ENCODE measurements around the gene CYTH1.
A peak's percentile ranks its signal among the peaks of the same experiment; 100 is the strongest.

The CYTH1 gene

GRCh38 chr17:78669975-78670518, 112.0 kb downstream of the CYTH1 start:
- peak in 1 of 42 donors; percentile 19 for DNase-seq
- intact Hi-C loops (cut with DNase I): no loop called here

DNA sequence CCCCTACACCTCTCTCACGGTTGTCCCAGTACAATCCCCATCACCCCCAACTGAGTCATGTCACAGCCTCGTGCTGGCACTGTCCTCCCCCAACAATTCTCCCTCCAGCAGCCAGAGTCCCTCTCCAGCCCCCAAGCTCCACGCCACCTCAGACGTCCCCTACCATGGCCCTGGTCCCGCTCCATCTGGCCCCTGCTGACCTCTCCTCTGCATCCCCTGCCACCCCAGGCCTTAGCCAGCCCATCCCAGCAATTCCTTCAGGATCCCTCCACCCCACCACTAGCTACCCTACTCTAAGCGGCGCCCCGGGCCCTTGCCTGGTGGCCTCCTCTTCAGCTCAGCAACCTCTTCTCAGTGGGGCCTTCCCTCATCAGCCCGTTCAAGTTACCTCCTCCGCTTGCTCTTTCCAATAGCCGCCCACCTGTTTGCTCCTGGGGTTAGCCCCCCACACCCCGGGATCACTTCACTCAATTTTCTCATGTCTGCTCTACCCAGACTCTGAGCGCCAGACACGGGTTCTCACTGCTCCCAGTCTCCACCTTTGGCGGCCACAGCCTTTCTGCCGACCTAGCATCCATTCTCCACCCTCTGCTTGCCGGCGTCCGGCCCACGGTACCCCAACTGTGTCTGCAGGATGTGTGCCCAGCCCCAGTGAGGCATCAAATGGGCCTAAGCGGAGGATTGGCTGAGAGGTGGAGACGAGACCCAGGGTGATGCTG, 112.7 kb downstream of the CYTH1 start:
- intact Hi-C loops (cut with DNase I): no loop called here
- DNase-seq: peak in 1 of 42 donors; percentile 11

- DNase-seq: peak in 1 of 42 donors; percentile 8
- intact Hi-C loops (cut with DNase I): no loop called here
Measured at GRCh38 chr17:78668847-78669246, 113.2 kb downstream of the CYTH1 start.

DNA sequence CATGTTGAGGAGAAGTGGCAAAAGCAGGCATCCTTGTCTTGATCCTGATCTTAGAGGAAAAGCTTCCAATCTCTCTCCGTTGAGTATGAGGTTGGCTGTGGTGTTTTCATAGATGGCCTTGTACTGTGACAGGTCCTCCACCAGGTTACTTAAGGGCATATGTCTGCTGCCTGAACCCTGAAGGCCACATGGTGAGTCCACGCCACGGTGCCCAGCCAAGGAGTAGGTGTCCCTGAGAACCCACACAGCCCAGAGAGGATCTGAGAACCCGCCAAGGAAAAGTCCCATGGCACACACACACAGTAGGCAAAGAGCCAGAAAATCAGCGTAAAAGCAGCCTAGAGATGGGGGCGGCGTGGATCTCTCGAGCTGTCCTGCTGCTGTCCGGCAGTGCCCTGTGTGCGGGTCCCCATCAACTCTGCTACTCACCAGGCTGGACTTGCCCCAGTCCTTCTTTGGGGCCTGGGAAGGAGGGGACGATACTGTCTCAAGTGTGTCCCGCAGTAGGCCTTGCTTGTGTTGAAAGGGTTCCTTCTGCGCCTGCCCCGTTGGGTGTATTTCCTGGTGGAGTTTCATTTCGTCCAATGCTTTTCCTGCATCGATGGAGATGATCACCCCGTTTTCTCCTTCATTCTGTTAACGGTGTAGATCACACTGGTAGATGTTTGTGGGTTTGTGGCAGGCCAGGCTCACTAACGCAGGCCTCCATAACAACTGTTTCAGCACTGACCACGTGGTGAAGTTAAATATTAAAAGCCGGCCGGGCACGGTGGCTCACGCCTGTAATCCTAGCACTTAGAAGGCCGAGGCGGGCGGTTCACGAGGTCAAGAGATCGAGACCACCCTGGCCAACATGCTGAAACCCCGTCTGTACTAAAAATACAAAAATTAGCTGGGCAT, 114.1 kb downstream of the CYTH1 start:
- peak in 2 of 42 donors; percentile 5 to 11 for DNase-seq
- intact Hi-C loops (cut with DNase I): no loop called here

DNA sequence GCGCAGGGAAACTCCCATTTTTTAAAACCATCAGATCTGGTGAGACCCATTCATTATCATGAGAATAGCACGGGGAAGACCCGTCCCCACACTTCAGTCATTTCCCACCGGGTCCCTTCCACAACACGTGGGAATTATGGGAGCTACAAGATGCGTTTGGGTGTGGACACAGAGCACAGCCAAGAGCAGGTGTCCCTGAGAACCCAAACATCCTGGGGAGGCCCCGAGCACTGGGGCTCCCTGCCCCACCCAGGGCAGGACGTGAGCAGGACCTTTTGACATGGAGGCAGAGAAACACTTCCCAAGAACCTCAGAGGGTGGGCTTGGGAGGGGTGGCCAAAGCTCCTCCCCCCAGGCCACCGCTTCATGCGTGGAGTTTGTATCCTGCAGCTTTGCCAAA, 115.0 kb downstream of the CYTH1 start:
- intact Hi-C loops (cut with DNase I): no loop called here
- peak in 3 of 42 donors; percentile 7 to 33 (median 31) for DNase-seq

DNA sequence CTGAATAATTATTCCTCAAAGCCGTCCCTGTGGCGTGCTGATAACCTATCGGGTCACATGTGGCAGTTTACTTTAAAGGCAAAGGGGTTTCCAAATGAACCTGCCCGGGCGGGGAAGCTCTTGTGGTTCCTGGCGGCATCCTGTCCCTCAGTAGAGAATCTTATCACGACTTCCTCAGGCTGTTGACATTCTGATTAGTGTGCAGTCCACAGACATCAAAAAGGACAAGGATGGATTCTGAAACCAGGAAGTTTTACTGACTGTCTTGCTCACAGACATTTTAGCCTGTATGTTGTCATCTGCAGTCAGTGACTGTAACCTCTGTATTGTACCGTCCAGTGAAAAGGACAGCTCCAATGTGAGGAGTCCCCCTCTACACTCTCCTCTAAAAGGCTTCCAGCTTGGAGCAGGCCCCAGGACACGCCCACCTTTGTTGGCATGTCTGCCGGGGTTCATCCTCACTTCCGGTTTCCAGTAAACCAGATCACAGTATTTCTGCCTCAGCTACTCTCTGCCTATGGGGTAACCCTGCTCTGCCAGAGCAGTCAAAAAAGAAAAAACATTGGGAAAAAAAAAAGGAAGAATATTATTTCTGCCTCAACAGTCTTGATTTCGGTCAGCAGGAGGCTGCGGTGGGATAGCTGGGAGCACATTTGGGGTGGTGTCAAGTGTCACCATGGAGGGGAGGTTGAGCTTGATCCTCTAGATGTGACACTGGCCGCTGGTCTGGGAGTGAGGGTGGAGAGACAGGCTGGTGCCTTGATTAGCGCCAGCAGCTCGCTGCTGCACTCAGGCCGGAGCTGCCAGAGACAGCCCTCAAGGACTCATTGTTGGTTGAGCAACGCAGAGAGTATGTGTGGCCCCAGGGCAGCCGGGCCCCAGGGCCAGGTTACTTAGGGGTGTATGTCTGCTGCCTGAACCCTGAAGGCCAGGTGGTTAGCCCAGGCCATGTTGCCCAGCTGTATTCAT, 115.8 kb downstream of the CYTH1 start:
- peak in 5 of 42 donors; percentile 14 to 49 (median 33) for DNase-seq
- intact Hi-C loops (cut with DNase I): no loop called here

GRCh38 chr17:78665387-78665951, 116.6 kb downstream of the CYTH1 start:
- no peak for DNase-seq
- intact Hi-C loops (cut with DNase I): no loop called here

DNA sequence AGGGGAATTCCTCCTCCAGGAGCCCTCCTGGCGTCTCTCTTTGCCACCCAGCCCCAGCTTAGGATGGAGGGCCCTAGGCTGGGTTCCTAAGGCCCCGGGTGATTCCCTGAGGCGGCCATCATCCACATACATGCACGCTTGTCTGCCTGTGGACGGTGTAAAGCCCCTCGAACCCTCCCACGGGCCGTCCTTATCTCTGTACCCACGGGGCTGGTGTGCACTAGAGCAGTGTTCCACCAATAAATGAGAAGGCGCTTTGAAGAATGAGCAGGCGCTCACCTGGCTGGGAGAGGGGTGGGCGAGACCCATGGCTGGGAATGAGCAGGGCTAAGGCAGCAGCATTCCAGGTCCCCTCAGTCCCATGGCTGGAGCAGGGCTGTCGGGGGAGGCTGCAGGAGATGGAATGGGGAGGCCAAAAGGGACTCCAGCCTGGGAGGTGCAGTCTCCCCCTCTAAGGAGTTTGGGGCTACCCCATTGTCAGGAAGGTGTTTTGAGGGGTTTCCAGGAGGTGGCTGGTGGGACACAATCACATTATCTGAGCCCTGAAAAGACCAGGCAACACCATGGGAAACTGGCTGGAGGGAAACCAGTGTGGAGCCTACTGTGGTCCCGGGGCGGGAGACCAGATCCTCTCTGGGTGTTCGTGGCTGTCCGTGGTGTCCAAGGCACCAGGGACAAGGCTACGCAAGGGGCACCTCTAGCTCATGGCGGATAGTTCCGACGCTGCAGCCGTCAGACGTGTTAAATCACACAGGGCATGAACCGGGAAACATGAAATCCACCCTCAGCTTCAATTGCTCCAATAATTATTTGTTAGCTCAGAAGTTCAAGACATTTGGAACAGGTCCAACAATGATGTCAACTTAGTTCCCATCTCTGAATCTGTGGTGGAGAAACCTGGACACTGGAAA, 117.3 kb downstream of the CYTH1 start:
- DNase-seq: peak in 2 of 42 donors; percentile 28 to 32
- intact Hi-C loops (cut with DNase I): no loop called here

- intact Hi-C loops (cut with DNase I): no loop called here
- no peak for DNase-seq
Measured at GRCh38 chr17:78661093-78661770, 120.8 kb downstream of the CYTH1 start.

DNA sequence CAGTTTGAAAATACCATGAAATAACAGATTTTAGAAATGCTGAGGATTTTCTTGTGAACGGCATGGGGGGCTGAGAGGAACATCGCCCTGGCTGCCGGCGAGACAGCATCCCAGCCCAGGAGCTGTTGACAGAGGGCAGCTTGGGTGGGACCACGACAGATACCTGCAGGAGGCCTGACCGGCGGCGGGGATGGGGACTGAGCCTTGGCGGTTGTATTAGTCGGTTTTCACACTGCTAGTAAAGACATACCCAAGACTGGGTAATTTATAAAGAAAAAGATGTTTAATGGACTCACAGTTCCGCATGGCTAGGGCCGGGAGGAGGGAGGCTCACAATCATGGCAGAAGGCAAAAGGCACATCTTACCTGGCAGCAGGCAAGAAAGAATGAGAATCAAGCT, 122.5 kb downstream of the CYTH1 start:
- intact Hi-C loops (cut with DNase I): no loop called here
- DNase-seq: no peak

GRCh38 chr17:78658281-78658785, 123.7 kb downstream of the CYTH1 start:
- no peak for DNase-seq
- intact Hi-C loops (cut with DNase I): no loop called here

DNA sequence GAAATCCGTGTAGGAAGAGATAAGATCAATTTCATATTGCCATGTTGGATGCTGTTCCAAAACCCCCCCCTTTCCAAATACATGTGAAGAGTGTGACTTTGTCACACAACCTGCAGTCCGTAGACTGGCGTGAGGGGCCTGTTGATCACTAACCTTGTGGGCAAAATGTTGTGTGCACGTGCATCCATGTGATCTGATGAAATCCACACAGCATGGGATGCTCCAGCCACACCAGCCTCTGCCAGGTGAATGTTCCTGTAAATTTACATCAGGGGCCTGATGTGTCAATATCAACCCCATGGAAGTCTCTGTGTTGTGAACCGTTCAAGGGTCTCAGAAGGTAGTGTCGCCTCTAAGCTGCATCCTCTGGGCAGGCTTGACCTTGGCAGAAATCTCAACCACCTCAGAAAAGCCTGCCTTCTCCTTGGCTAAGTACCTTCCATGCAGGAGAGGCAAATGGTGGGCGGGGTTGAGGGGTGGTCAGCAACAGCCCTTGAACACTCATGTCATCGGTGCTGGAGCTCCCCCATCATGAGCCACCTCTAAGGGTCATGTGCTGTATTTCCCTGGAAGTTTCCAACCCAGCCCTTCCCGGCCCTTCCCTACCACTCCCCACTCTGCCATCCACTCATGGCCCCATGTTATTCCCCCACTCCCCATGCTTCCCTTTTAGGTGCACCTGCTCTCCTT, 126.7 kb downstream of the CYTH1 start:
- intact Hi-C loops (cut with DNase I): no loop called here
- no peak for DNase-seq

DNA sequence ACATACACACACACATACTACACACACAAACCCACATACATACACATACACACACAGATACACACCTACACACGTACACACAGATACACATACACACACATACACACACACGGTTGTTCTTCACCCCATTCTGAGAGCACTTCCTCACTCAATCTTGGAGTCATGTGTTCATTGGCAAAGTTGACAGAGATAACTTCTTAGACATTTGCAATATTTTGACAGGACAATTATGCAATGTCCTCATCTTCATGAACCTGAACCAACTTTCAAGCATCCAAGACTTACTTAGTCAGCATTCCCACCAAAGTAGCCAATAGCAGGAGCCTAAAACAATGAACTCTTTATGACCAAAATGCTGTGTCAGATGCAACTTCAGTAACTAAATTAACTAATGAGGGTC, 127.7 kb downstream of the CYTH1 start:
- no peak for DNase-seq
- intact Hi-C loops (cut with DNase I): no loop called here

DNA sequence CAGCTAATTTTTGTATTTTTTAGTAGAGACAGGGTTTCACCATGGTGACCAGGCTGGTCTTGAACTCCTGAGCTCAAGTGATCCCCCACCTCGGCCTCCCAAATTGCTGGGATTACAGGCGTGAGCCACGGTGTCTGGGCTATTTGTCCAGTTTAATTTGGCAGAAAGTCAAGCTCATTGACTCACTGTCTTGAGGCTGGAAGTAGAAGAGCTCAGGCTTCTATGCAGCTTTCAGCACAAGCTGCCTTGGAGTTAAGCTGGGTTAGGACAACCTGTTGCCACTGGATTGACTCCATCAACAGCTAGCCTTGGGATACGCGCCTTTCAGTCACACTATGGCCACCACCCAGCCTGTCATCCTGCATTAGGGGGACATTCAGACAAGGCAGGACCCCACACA, 128.7 kb downstream of the CYTH1 start:
- no peak for DNase-seq
- intact Hi-C loops (cut with DNase I): no loop called here

- intact Hi-C loops (cut with DNase I): no loop called here
- no peak for DNase-seq
Measured at GRCh38 chr17:78652913-78653312, 129.2 kb downstream of the CYTH1 start.

DNA sequence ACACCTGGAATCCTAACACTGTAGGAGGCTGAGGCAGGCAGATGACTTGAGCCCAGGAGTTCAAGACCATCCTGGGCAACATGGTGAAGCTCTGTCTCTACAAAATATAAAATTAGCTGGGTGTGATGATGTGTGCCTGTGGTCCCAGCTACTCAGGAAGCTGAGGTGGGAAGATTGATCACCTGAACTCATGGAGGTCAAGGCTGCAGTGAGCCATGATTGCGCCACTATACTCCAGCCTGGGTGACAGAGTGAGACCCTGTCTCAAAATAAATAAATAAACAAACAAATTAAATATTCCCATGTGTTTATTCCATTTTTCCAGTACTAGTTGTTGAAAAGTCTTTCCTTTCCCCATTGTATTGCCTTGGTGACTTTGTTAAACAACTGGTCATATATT, 130.0 kb downstream of the CYTH1 start:
- no peak for DNase-seq
- intact Hi-C loops (cut with DNase I): no loop called here
